Measurements from ENCODE around the gene DLGAP1. TPM values are rescaled to one million over a fixed set of nuclear protein-coding genes. Genes with fewer than 3 reads are reported as not detected.

Gene DLGAP1
- total and polyA plus RNA-seq, 4 donors, result 16.5 to 30.7 (median 29.7) TPM

- Histone ChIP-seq H3K27me3 (ENCODE audit: control insufficient read depth, insufficient read depth, low read length) (peaks cover 45% of the 10 kb centered on the region), H3K36me3 (ENCODE audit: control insufficient read depth, insufficient read depth, low read length) (no peaks in the 10 kb centered on the region), H3K9me3 (ENCODE audit: control insufficient read depth, insufficient read depth, low read length) (no peaks in the 10 kb centered on the region), H3K27ac (ENCODE audit: low read depth, low read length) (peak overlapping the region; percentile 100), H3K4me3 (ENCODE audit: low read depth, low read length) (peak overlapping the region; percentile 95), H3K4me1 (ENCODE audit: control insufficient read depth, insufficient read depth, low read length) (peaks cover 50% of the 10 kb centered on the region)
- 0% methylated on average over 35 of the region's 38 CpGs for WGBS (ENCODE audit: insufficient coverage)
- peak in 4 of 6 donors; percentile 32 to 78 (median 47) for DNase-seq (ENCODE audit: low read depth in 4 of 6, low spot score in 6 of 6)
Observed at GRCh38 chr18:3448838-3449511, 1006.1 kb downstream of the DLGAP1 start.

- peak in 5 of 6 donors; percentile 78 to 97 (median 87) for DNase-seq (ENCODE audit: low read depth in 4 of 6, low spot score in 6 of 6)
- H3K4me1 ChIP-seq (ENCODE audit: control insufficient read depth, insufficient read depth, low read length), result peaks cover 46% of the 10 kb centered on the region
- peaks cover 45% of the 10 kb centered on the region for H3K27me3 ChIP-seq (ENCODE audit: control insufficient read depth, insufficient read depth, low read length)
- H3K4me3 ChIP-seq (ENCODE audit: low read depth, low read length), result peak overlapping the region; percentile 95
- WGBS (ENCODE audit: insufficient coverage), result under 1% methylated on average over 58 of the region's 63 CpGs
- H3K9me3 ChIP-seq (ENCODE audit: control insufficient read depth, insufficient read depth, low read length), result no peaks in the 10 kb centered on the region
- H3K27ac ChIP-seq (ENCODE audit: low read depth, low read length), result peak overlapping the region; percentile 100
- no peaks in the 10 kb centered on the region for H3K36me3 ChIP-seq (ENCODE audit: control insufficient read depth, insufficient read depth, low read length)
Observed at GRCh38 chr18:3447895-3448837, 1006.9 kb downstream of the DLGAP1 start.

- H3K9me3 ChIP-seq (ENCODE audit: control insufficient read depth, insufficient read depth, low read length), result no peaks in the 10 kb centered on the region
- peak overlapping the region; percentile 95 for H3K4me3 ChIP-seq (ENCODE audit: low read depth, low read length)
- H3K27ac ChIP-seq (ENCODE audit: low read depth, low read length), result peak overlapping the region; percentile 100
- H3K36me3 ChIP-seq (ENCODE audit: control insufficient read depth, insufficient read depth, low read length), result no peaks in the 10 kb centered on the region
- peaks cover 36% of the 10 kb centered on the region for H3K27me3 ChIP-seq (ENCODE audit: control insufficient read depth, insufficient read depth, low read length)
- peaks cover 39% of the 10 kb centered on the region for H3K4me1 ChIP-seq (ENCODE audit: control insufficient read depth, insufficient read depth, low read length)
- DNase-seq (ENCODE audit: low read depth in 4 of 6, low spot score in 6 of 6), result peak in 1 of 6 donors; percentile 87
- under 1% methylated on average over 17 of the region's 22 CpGs for WGBS (ENCODE audit: insufficient coverage)
Observed at GRCh38 chr18:3447068-3447894, 1007.8 kb downstream of the DLGAP1 start.

Small RNA genes lying within 50 kb of the gene (small RNA-seq; reads per million reads assigned to genes)
- gene AP005208.1 (ENCODE audit: low replicate concordance), result not detected
- gene AP005403.1 (ENCODE audit: low replicate concordance), result not detected
- not detected for gene MIR6718 (ENCODE audit: low replicate concordance)
- not detected for gene RN7SL39P (ENCODE audit: low replicate concordance)
- gene RNU6-831P (ENCODE audit: low replicate concordance), result not detected

Measured in spinal cord (tissue), 10 donors.